Measurements from ENCODE around the gene HADHA. TPM values are rescaled to one million over a fixed set of nuclear protein-coding genes. Genes with fewer than 3 reads are reported as not detected.

HADHA gene
- total RNA-seq, 1 experiment from 2014 or later: 99.9 TPM

DNA sequence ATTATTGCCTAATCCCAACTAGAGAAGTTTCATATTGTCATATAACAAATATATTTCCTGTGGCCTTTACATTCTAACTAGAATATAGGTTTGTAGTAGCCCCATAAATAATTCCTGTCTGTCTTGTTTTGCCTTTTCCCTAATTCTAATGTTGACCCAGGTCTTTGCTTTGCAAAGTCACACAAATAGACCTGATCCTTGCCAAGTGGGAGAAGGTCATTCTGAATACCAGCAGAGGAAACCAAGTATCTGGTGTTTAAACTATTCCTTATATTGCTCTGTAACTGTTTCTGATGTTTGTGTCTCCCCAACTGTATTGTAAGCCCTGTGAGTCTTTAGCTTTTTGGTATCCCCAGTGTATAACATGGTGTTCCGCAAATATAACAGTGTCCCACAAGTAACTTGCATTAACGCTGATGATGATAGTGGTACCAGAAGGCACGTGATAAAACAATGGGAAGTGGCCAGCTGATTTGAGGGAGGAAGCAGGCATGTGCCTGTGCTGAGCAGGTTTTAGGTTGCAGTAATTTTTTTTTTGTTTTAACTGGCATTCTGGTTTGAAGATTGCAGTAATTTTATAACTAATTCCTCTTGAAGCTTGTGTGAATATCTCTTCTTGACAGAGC, 11.4 kb upstream of the HADHA start:
- H3K9ac ChIP-seq (ENCODE audit: low read length): no peak overlapping the region
- H2AFZ ChIP-seq (ENCODE audit: low read length): no peak overlapping the region
- H3K36me3 ChIP-seq (ENCODE audit: insufficient read depth, low read length): no peaks in the 10 kb centered on the region
- H3K4me2 ChIP-seq (ENCODE audit: low read depth, low read length, poor library complexity, severe bottlenecking): no peak overlapping the region
- no peaks in the 10 kb centered on the region for H3K9me2 ChIP-seq (replicated peaks; ENCODE audit: insufficient read depth, low read length)
- H3K4me3 ChIP-seq (ENCODE audit: low read length): no peak overlapping the region
- peaks cover 47% of the 10 kb centered on the region for H3K79me2 ChIP-seq (ENCODE audit: low read length)
- H3K4me1 ChIP-seq (ENCODE audit: low read length): peaks cover 12% of the 10 kb centered on the region
- no peak for DNase-seq
- H4K20me1 ChIP-seq (ENCODE audit: insufficient read depth, low read depth, low read length): no peaks in the 10 kb centered on the region
- H3K27ac ChIP-seq (ENCODE audit: low read length): no peak overlapping the region
- no peaks in the 10 kb centered on the region for H3K9me3 ChIP-seq (ENCODE audit: low read length)
- no peaks in the 10 kb centered on the region for H3K27me3 ChIP-seq (ENCODE audit: low read length)

DNA sequence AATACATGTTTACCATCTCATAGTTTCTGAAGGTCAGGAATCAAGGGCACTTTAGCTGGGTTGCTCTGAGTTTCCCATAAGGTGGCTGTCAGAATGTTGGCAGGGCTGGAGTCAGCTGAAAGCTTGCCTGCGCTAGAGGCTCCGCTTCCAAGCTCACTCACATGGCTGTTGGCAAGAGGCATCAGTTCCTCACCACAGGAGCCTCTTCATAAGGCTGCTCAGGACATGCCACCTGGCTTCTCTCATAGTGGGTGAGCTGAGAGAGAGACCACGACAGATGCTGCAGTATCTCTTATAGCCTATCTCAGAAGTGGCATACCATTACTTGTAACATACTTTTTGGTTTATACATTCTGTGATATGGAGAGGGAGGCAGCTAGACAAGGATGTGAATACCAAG, 7.5 kb upstream of the HADHA start:
- H3K9ac ChIP-seq (ENCODE audit: low read length): no peak overlapping the region

DNA sequence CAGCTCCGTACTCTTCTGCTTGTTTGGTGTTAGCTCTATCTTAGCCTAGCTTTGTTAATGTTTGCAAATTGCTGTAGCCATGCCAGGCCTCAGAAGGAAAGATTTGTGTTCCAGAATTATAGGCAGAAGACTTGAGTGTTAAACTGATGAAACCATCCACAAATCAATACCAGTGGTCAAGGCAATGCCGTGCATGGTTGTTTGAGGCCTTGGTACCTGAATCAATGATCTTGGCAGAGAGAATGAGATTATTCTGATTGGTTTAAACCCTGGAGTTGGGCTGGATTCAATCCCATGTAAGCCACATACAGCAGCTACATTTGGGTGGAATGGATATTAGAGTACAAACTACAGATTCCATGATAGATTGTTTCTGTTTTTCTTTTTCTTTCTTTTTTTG, 5.2 kb upstream of the HADHA start:
- H3K9ac ChIP-seq (ENCODE audit: low read length): no peak overlapping the region
- H3K9me3 ChIP-seq (ENCODE audit: low read length): no peaks in the 10 kb centered on the region
- no peak overlapping the region for H2AFZ ChIP-seq (ENCODE audit: low read length)
- peaks cover 39% of the 10 kb centered on the region for H3K4me1 ChIP-seq (ENCODE audit: low read length)
- no peak overlapping the region for H3K4me2 ChIP-seq (ENCODE audit: low read depth, low read length, poor library complexity, severe bottlenecking)
- H3K27ac ChIP-seq (ENCODE audit: low read length): no peak overlapping the region
- no peak for DNase-seq
- H4K20me1 ChIP-seq (ENCODE audit: insufficient read depth, low read depth, low read length): no peaks in the 10 kb centered on the region; the same call in 1 of the 2 replicates
- H3K27me3 ChIP-seq (ENCODE audit: low read length): no peaks in the 10 kb centered on the region
- H3K4me3 ChIP-seq (ENCODE audit: low read length): no peak overlapping the region
- H3K9me2 ChIP-seq (replicated peaks; ENCODE audit: insufficient read depth, low read length): no peaks in the 10 kb centered on the region
- H3K36me3 ChIP-seq (ENCODE audit: insufficient read depth, low read length): no peaks in the 10 kb centered on the region
- peaks cover 95% of the 10 kb centered on the region for H3K79me2 ChIP-seq (ENCODE audit: low read length)

More for the DNA sequence above, 7.5 kb upstream of the HADHA start:
- Histone ChIP-seq H3K9me3 (ENCODE audit: low read length) (no peaks in the 10 kb centered on the region), H3K4me3 (ENCODE audit: low read length) (no peak overlapping the region), H4K20me1 (ENCODE audit: insufficient read depth, low read depth, low read length) (no peaks in the 10 kb centered on the region), H3K79me2 (ENCODE audit: low read length) (peaks cover 86% of the 10 kb centered on the region), H3K27me3 (ENCODE audit: low read length) (no peaks in the 10 kb centered on the region), H3K36me3 (ENCODE audit: insufficient read depth, low read length) (no peaks in the 10 kb centered on the region), H3K4me2 (ENCODE audit: low read depth, low read length, poor library complexity, severe bottlenecking) (no peak overlapping the region), H3K9me2 (replicated peaks; ENCODE audit: insufficient read depth, low read length) (no peaks in the 10 kb centered on the region), H2AFZ (ENCODE audit: low read length) (no peak overlapping the region), H3K27ac (ENCODE audit: low read length) (no peak overlapping the region), H3K4me1 (ENCODE audit: low read length) (peaks cover 24% of the 10 kb centered on the region)
- DNase-seq: no peak

DNA sequence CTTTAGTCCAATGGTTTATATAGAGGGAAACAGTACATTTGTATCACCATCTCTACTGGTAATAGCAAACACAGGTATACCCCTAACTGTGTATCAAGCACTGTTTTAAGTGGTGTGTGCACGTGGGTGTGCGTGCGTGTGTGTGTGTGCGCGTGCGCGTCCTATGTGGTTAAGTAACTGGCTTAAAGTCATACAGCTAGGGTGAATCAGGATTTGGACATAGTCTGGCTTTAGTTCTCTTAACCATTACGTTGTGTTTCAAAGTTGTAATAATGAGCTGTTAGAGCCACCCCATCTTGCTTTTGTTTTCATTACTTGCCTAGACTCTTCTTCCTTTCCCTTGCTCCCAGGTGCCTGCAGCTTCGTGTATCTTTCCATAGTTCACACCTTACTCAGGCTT, 2.4 kb upstream of the HADHA start:
- peaks cover 44% of the 10 kb centered on the region for H3K4me1 ChIP-seq (ENCODE audit: low read length)
- H3K9ac ChIP-seq (ENCODE audit: low read length): peak overlapping the region; percentile 89
- H3K4me3 ChIP-seq (ENCODE audit: low read length): peak overlapping the region; percentile 95; the same call in 1 of the 2 replicates
- H2AFZ ChIP-seq (ENCODE audit: low read length): no peak overlapping the region
- H3K79me2 ChIP-seq (ENCODE audit: low read length): peaks cover 96% of the 10 kb centered on the region
- H3K4me2 ChIP-seq (ENCODE audit: low read depth, low read length, poor library complexity, severe bottlenecking): peak overlapping the region; percentile 95
- no peaks in the 10 kb centered on the region for H3K9me3 ChIP-seq (ENCODE audit: low read length)
- H4K20me1 ChIP-seq (ENCODE audit: insufficient read depth, low read depth, low read length): no peaks in the 10 kb centered on the region; the same call in 1 of the 2 replicates
- no peaks in the 10 kb centered on the region for H3K9me2 ChIP-seq (replicated peaks; ENCODE audit: insufficient read depth, low read length)
- DNase-seq: no peak
- H3K36me3 ChIP-seq (ENCODE audit: insufficient read depth, low read length): no peaks in the 10 kb centered on the region
- no peak overlapping the region for H3K27ac ChIP-seq (ENCODE audit: low read length)
- H3K27me3 ChIP-seq (ENCODE audit: low read length): no peaks in the 10 kb centered on the region

DNA sequence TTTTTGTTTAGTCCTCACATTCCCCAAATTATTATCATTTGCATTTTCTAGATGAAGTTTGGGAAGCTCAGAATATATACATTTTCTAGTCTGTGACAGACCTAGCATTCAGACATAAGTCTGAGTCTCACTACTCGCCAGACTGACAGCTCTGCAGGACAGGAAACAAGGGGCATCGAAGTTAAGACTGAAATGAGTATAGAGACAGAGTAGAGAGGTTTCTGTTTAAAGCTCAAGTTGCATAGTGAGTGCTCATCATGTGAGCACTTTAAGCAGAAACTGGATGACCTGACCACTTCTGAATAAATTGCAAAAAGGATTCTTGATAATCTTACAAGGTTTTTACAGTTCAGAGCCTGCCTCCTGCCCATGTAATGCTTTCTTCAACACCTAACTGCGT, 1.4 kb upstream of the HADHA start:
- H3K36me3 ChIP-seq (ENCODE audit: insufficient read depth, low read length): no peaks in the 10 kb centered on the region
- H3K9ac ChIP-seq (ENCODE audit: low read length): peak overlapping the region; percentile 89
- peaks cover 96% of the 10 kb centered on the region for H3K79me2 ChIP-seq (ENCODE audit: low read length)
- peak overlapping the region; percentile 81 for H3K27ac ChIP-seq (ENCODE audit: low read length)
- H4K20me1 ChIP-seq (ENCODE audit: insufficient read depth, low read depth, low read length): no peaks in the 10 kb centered on the region; the same call in 1 of the 2 replicates
- no peaks in the 10 kb centered on the region for H3K9me3 ChIP-seq (ENCODE audit: low read length)
- peak overlapping the region; percentile 95 for H3K4me2 ChIP-seq (ENCODE audit: low read depth, low read length, poor library complexity, severe bottlenecking)
- H3K9me2 ChIP-seq (replicated peaks; ENCODE audit: insufficient read depth, low read length): no peaks in the 10 kb centered on the region
- H3K4me3 ChIP-seq (ENCODE audit: low read length): peak overlapping the region; percentile 95
- DNase-seq: peak; percentile 70
- H2AFZ ChIP-seq (ENCODE audit: low read length): no peak overlapping the region; the same call in 1 of the 2 replicates
- H3K27me3 ChIP-seq (ENCODE audit: low read length): no peaks in the 10 kb centered on the region
- peaks cover 53% of the 10 kb centered on the region for H3K4me1 ChIP-seq (ENCODE audit: low read length)

DNA sequence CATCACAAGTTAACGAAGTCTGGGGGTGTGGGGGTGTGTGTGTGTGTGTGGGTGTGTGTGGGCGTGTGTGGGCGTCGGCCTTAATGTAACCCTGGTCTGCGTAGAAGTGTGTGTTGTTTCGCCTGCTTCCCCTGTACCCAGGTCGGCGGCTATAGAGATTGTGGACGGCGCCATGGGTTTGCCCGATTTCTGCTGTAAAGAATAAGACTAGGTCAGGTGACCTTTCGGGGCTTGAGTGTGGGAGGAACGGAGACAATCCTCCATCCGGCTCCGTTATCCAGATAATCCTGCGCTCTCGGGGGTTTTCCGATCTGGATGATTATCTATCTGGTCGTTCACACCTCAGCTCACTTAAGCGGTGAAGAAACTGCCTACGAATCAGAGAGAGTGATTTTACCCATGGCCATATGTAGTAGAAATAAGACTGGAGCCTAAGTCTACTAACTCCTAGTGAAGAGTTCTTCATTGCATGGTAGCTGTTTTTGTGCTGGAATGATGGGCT, 850 bp upstream of the HADHA start:
- no peaks in the 10 kb centered on the region for H3K36me3 ChIP-seq (ENCODE audit: insufficient read depth, low read length)
- peak overlapping the region; percentile 82 for H2AFZ ChIP-seq (ENCODE audit: low read length)
- no peaks in the 10 kb centered on the region for H3K9me2 ChIP-seq (replicated peaks; ENCODE audit: insufficient read depth, low read length)
- H3K27me3 ChIP-seq (ENCODE audit: low read length): no peaks in the 10 kb centered on the region
- H3K79me2 ChIP-seq (ENCODE audit: low read length): peaks cover 96% of the 10 kb centered on the region
- peak overlapping the region; percentile 89 for H3K9ac ChIP-seq (ENCODE audit: low read length)
- peak overlapping the region; percentile 81 for H3K27ac ChIP-seq (ENCODE audit: low read length)
- H3K9me3 ChIP-seq (ENCODE audit: low read length): no peaks in the 10 kb centered on the region
- peak overlapping the region; percentile 95 for H3K4me2 ChIP-seq (ENCODE audit: low read depth, low read length, poor library complexity, severe bottlenecking)
- H3K4me1 ChIP-seq (ENCODE audit: low read length): peaks cover 56% of the 10 kb centered on the region
- DNase-seq: peak; percentile 77
- peak overlapping the region; percentile 95 for H3K4me3 ChIP-seq (ENCODE audit: low read length)
- no peaks in the 10 kb centered on the region; the same call in 1 of the 2 replicates for H4K20me1 ChIP-seq (ENCODE audit: insufficient read depth, low read depth, low read length)

DNA sequence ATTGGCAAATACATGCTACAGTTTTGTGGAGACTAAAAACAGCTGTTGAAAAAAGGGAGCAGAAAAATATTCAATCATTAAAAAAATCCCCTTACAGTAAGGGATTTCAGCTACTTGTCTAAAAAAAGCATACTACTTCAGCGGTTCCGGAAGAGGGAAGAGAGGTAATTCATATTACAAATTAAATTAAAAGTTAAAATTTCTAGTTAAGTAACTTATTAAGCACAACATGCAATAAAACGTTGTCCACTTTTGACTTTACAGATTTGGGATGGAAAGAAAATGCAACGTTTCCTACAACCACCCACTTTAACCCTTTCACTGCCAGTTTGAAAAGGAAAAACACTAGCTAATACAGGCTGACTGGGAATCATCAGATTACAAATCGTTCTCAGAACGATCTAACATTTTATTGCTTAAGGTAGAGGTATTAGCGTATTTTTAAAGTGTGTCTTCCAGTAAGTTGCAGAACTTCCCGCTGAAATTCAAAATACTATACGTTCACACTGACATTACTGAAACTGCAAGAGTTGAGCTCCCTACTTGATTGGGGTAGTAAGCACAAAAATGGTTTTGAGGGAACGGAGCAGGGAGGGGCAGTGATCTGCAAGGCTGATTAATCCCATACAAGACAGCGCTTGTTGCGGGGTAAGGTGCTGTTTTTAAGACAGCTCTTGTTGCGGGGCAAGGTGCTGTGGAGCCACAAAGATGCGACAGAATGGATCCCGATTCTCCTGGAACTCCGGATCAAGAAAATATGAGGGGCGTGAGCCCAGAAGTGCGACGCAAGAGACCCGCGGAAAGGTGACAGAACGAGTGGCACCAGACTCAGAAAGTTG, 743 bp downstream of the HADHA start:
- Histone ChIP-seq H3K9me3 (ENCODE audit: low read length) (no peaks in the 10 kb centered on the region), H3K4me3 (ENCODE audit: low read length) (peak overlapping the region; percentile 95), H3K79me2 (ENCODE audit: low read length) (peaks cover 95% of the 10 kb centered on the region), H3K4me1 (ENCODE audit: low read length) (peaks cover 56% of the 10 kb centered on the region), H4K20me1 (ENCODE audit: insufficient read depth, low read depth, low read length) (no peaks in the 10 kb centered on the region; the same call in 1 of the 2 replicates), H3K4me2 (ENCODE audit: low read depth, low read length, poor library complexity, severe bottlenecking) (peak overlapping the region; percentile 95), H3K9me2 (replicated peaks; ENCODE audit: insufficient read depth, low read length) (no peaks in the 10 kb centered on the region), H3K36me3 (ENCODE audit: insufficient read depth, low read length) (no peaks in the 10 kb centered on the region), H3K27me3 (ENCODE audit: low read length) (no peaks in the 10 kb centered on the region), H2AFZ (ENCODE audit: low read length) (0 out of 2 replicates have a peak overlapping the region, but pooled peaks have one; percentile 39), H3K27ac (ENCODE audit: low read length) (peak overlapping the region; percentile 81), H3K9ac (ENCODE audit: low read length) (peak overlapping the region; percentile 89)
- DNase-seq: peak; percentile 68

DNA sequence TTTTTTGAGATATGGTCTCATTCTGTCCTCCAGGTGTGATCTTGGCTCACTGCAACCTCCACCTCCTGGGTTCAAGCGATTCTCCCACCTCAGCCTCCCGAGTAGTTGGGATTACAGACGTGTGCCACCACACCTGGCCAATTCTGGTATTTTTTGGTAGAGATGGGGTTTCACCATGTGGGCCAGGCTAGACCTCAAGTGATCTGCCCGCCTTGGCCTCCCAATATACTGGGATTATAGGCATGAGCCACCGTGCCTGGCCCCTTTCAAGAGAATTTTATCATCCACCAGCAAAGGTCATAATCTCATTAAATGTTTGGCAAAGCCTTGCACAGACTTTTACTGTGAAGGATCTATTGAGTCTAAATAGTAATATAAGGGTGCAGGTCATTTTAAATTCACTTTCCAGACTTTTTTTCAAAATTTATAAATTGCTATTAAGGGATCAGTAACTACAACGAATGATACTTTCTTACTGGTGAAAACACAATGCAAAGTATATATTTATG, 2.5 kb downstream of the HADHA start:
- Histone ChIP-seq H3K9ac (ENCODE audit: low read length) (peak overlapping the region; percentile 29), H2AFZ (ENCODE audit: low read length) (no peak overlapping the region), H3K4me3 (ENCODE audit: low read length) (peak overlapping the region; percentile 95)

More for the DNA sequence above, 2.5 kb downstream of the HADHA start:
- H3K27ac ChIP-seq (ENCODE audit: low read length): peak overlapping the region; percentile 81
- peaks cover 45% of the 10 kb centered on the region for H3K4me1 ChIP-seq (ENCODE audit: low read length)
- H3K4me2 ChIP-seq (ENCODE audit: low read depth, low read length, poor library complexity, severe bottlenecking): peak overlapping the region; percentile 95
- H3K27me3 ChIP-seq (ENCODE audit: low read length): no peaks in the 10 kb centered on the region
- no peaks in the 10 kb centered on the region for H3K9me3 ChIP-seq (ENCODE audit: low read length)
- peaks cover 14% of the 10 kb centered on the region; the same call in 1 of the 2 replicates for H3K36me3 ChIP-seq (ENCODE audit: insufficient read depth, low read length)
- H3K9me2 ChIP-seq (replicated peaks; ENCODE audit: insufficient read depth, low read length): no peaks in the 10 kb centered on the region
- H4K20me1 ChIP-seq (ENCODE audit: insufficient read depth, low read depth, low read length): no peaks in the 10 kb centered on the region; the same call in 1 of the 2 replicates
- DNase-seq: no peak
- H3K79me2 ChIP-seq (ENCODE audit: low read length): peaks cover 83% of the 10 kb centered on the region
